GM23248 (cell line): ENCODE data around the gene HSFX3.

Experiments
- EZH2 ChIP-seq: fragments of 200-600 bp; sonication (generic); IDR thresholded peaks from 2 replicates; pipeline ENCODE4 v1.6.1; 2018; ENCODE audit warnings: antibody characterized with exemption, mild to moderate bottlenecking; ENCODE audit not compliant: insufficient read depth, poor library complexity, severe bottlenecking
- EZH2phosphoT487 ChIP-seq: fragments of 200-600 bp; sonication (generic); IDR thresholded peaks from 2 replicates; pipeline ENCODE4 v1.6.1; 2018; ENCODE audit warnings: antibody characterized with exemption, moderate library complexity, mild to moderate bottlenecking, low read depth; ENCODE audit not compliant: insufficient read depth

GRCh38 chrX:149498767-149499166 lies 51.0 kb downstream of the HSFX3 start:
- TF ChIP-seq EZH2 (no peak), EZH2phosphoT487 (no peak)
